ENCODE results near the gene PNMT. TPM values are rescaled to one million over a fixed set of nuclear protein-coding genes. Genes with fewer than 3 reads are reported as not detected.

The PNMT gene
- total and polyA plus RNA-seq, 2 of the 8 experiments (the other 6 are each of a cell fraction or from before 2014, with no cell fraction given), result 5.6 to 10.9 TPM

DNA sequence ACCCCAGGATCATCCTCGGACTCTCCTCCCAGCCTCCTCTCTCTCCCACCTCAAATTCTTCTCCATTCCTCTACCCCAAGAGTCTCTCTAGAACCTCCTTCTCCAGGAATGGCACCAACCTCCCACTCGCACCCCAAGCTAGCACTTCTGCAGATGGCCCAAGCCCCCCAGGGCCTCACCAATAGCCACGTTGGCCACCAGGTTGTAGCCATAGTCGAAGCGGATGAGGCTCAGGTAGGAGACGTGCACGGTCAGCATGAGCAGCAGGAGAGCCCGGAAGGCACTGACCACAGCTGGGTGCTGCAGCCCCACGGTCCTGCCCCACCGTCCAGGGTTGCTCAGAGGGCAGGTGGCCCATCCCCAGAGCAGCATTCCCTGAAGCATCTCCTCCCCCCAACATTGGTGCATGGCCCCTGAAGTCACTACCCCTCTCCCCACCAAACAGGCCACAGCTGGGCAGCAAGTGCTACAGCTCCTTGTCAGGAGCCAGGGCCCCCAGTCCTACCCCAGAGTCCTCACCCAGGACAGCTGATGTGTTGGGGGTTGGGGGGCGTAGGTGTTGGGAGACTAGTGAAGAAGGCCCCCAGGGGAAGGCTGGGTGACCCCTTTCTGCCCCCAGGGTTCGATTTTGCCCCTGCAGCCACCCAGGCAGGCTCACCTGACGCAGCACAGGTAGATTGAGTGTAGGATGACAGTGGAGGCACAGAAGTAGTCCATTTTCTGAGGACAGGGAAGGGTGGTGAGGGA is 5.3 kb downstream of the PNMT start (continued):
- TF ChIP-seq, protein P1, sequence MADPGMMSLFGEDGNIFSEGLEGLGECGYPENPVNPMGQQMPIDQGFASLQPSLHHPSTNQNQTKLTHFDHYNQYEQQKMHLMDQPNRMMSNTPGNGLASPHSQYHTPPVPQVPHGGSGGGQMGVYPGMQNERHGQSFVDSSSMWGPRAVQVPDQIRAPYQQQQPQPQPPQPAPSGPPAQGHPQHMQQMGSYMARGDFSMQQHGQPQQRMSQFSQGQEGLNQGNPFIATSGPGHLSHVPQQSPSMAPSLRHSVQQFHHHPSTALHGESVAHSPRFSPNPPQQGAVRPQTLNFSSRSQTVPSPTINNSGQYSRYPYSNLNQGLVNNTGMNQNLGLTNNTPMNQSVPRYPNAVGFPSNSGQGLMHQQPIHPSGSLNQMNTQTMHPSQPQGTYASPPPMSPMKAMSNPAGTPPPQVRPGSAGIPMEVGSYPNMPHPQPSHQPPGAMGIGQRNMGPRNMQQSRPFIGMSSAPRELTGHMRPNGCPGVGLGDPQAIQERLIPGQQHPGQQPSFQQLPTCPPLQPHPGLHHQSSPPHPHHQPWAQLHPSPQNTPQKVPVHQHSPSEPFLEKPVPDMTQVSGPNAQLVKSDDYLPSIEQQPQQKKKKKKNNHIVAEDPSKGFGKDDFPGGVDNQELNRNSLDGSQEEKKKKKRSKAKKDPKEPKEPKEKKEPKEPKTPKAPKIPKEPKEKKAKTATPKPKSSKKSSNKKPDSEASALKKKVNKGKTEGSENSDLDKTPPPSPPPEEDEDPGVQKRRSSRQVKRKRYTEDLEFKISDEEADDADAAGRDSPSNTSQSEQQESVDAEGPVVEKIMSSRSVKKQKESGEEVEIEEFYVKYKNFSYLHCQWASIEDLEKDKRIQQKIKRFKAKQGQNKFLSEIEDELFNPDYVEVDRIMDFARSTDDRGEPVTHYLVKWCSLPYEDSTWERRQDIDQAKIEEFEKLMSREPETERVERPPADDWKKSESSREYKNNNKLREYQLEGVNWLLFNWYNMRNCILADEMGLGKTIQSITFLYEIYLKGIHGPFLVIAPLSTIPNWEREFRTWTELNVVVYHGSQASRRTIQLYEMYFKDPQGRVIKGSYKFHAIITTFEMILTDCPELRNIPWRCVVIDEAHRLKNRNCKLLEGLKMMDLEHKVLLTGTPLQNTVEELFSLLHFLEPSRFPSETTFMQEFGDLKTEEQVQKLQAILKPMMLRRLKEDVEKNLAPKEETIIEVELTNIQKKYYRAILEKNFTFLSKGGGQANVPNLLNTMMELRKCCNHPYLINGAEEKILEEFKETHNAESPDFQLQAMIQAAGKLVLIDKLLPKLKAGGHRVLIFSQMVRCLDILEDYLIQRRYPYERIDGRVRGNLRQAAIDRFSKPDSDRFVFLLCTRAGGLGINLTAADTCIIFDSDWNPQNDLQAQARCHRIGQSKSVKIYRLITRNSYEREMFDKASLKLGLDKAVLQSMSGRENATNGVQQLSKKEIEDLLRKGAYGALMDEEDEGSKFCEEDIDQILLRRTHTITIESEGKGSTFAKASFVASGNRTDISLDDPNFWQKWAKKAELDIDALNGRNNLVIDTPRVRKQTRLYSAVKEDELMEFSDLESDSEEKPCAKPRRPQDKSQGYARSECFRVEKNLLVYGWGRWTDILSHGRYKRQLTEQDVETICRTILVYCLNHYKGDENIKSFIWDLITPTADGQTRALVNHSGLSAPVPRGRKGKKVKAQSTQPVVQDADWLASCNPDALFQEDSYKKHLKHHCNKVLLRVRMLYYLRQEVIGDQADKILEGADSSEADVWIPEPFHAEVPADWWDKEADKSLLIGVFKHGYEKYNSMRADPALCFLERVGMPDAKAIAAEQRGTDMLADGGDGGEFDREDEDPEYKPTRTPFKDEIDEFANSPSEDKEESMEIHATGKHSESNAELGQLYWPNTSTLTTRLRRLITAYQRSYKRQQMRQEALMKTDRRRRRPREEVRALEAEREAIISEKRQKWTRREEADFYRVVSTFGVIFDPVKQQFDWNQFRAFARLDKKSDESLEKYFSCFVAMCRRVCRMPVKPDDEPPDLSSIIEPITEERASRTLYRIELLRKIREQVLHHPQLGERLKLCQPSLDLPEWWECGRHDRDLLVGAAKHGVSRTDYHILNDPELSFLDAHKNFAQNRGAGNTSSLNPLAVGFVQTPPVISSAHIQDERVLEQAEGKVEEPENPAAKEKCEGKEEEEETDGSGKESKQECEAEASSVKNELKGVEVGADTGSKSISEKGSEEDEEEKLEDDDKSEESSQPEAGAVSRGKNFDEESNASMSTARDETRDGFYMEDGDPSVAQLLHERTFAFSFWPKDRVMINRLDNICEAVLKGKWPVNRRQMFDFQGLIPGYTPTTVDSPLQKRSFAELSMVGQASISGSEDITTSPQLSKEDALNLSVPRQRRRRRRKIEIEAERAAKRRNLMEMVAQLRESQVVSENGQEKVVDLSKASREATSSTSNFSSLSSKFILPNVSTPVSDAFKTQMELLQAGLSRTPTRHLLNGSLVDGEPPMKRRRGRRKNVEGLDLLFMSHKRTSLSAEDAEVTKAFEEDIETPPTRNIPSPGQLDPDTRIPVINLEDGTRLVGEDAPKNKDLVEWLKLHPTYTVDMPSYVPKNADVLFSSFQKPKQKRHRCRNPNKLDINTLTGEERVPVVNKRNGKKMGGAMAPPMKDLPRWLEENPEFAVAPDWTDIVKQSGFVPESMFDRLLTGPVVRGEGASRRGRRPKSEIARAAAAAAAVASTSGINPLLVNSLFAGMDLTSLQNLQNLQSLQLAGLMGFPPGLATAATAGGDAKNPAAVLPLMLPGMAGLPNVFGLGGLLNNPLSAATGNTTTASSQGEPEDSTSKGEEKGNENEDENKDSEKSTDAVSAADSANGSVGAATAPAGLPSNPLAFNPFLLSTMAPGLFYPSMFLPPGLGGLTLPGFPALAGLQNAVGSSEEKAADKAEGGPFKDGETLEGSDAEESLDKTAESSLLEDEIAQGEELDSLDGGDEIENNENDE (IDR thresholded peaks at IDR 0.05; ENCODE audit: insufficient replicate concordance, low read length), result no peak
